HCT116 (cell line): ENCODE measurements around the gene FGD5. TPM values are rescaled to one million over a fixed set of nuclear protein-coding genes. Genes with fewer than 3 reads are reported as not detected.

ENCODE experiments used
- ATAC-seq: fragments of 200-7000 bp; cut with Tn5 transposase; 2 replicates; pipeline ENCODE4 v1.9.1; 2020; ENCODE audit warnings: mild to moderate bottlenecking, moderate library complexity
- BruUV-seq: library from RNA; stranded (reverse); fragments of 400-500 nt; replicated peaks from 2 replicates; lab custom pipeline; 2021; lab: Mats Ljungman, UMichigan
- CTCF ChIA-PET: fragments of 300-600 bp; sonication (Branson Sonifier 250); formaldehyde crosslinking; loops from one replicate; lab custom pipeline; 2021; ENCODE audit warnings: antibody characterized with exemption; lab: Charles Lee
- POLR2A ChIA-PET: fragments of 300-600, 350-600 bp; sonication (Branson Sonifier 250); formaldehyde crosslinking; loops from one replicate; lab custom pipeline; 2021; ENCODE audit warnings: antibody characterized with exemption; lab: Charles Lee
- RAD21 ChIA-PET, 2 experiments: fragments of 300-600 bp; sonication (Branson Sonifier 250); formaldehyde crosslinking; loops; one replicate each; lab custom pipeline; 2023; ENCODE audit warnings: low total read pairs in 2 of 2; ENCODE audit not compliant: uncharacterized antibody in 2 of 2, unreplicated experiment in 2 of 2, low non-redundant PET in 1 of 2; lab: Charles Lee
- DNase-seq: peaks from one replicate; pipeline ENCODE4 v3.0.0-alpha.2; 2010; ENCODE audit warnings: low read depth, low spot score
- H2AFZ ChIP-seq: fragments of 200-600 bp; shearing (Covaris generic), sonication (generic); 2 replicates; pipeline ENCODE4 v1.6.1; 2017; ENCODE audit warnings: low read depth, mixed run types, mixed read lengths, antibody characterized with exemption, low read length; ENCODE audit not compliant: poor library complexity, severe bottlenecking
- H3K27ac ChIP-seq: 2 replicates; pipeline ENCODE4 v1.5.1; 2012; ENCODE audit warnings: low read depth, low read length
- H3K27me3 ChIP-seq: fragments of 200-600 bp; sonication (generic); 2 replicates; pipeline ENCODE4 v1.6.1; 2016; ENCODE audit warnings: mixed run types, low read length, mixed read lengths; ENCODE audit not compliant: insufficient read depth
- H3K36me3 ChIP-seq, 2 experiments: fragments of 200-500 bp in 1 of 2; fragments of 200-600 bp in 1 of 2; sonication (Bioruptor generic) in 1 of 2; sonication (generic) in 1 of 2; 2 replicates each; pipeline versions ENCODE4 v1.5.1 to v1.6.1; 2014 to 2016; ENCODE audit warnings: low read length in 2 of 2, inconsistent platforms in 1 of 2, mixed read lengths in 1 of 2, mixed run types in 1 of 2; ENCODE audit not compliant: insufficient read depth in 2 of 2, control insufficient read depth in 1 of 2
- H3K4me1 ChIP-seq, 2 experiments: fragments of 200-600 bp in 1 of 2; sonication (generic) in 1 of 2; 2 replicates each; pipeline versions ENCODE4 v1.5.1 to v1.6.1; 2012 to 2017; ENCODE audit warnings: low read length in 2 of 2, inconsistent platforms in 1 of 2, mild to moderate bottlenecking in 1 of 2, mixed read lengths in 1 of 2, mixed run types in 1 of 2, moderate library complexity in 1 of 2; ENCODE audit not compliant: insufficient read depth in 2 of 2, control insufficient read depth in 1 of 2
- H3K4me2 ChIP-seq: fragments of 200-600 bp; sonication (generic); 2 replicates; pipeline ENCODE4 v1.6.1; 2017; ENCODE audit warnings: mixed run types, low read length, mixed read lengths
- H3K4me3 ChIP-seq, 2 experiments: fragments of 200-600 bp in 1 of 2; sonication (generic) in 1 of 2; replicated peaks in 1 of 2; 2 replicates each; pipeline ENCODE4 v1.5.1; 2011 to 2016; ENCODE audit warnings: low read length in 2 of 2, control low read depth in 1 of 2, low read depth in 1 of 2, mild to moderate bottlenecking in 1 of 2, mixed read lengths in 1 of 2, mixed run types in 1 of 2
- H3K79me2 ChIP-seq: fragments of 200-600 bp; sonication (generic); 2 replicates; pipeline ENCODE4 v1.6.1; 2017; ENCODE audit warnings: mild to moderate bottlenecking, mixed run types, low read length, moderate library complexity, mixed read lengths; ENCODE audit not compliant: insufficient read depth
- H3K9ac ChIP-seq: fragments of 200-600 bp; sonication (generic); 2 replicates; pipeline ENCODE4 v1.6.1; 2016; ENCODE audit warnings: low read length, mixed read lengths
- H3K9me2 ChIP-seq: fragments of 200-600 bp; sonication (generic), shearing (Covaris generic); 2 replicates; pipeline ENCODE4 v1.6.1; 2017; ENCODE audit warnings: mixed run types, mild to moderate bottlenecking, moderate library complexity; ENCODE audit not compliant: insufficient read depth
- H3K9me3 ChIP-seq, 2 experiments: fragments of 200-500 bp in 1 of 2; fragments of 200-600 bp in 1 of 2; sonication (Bioruptor generic) in 1 of 2; sonication (generic) in 1 of 2; 2 replicates each; pipeline ENCODE4 v1.6.1; 2014 to 2017; ENCODE audit warnings: low read length in 2 of 2, mixed read lengths in 2 of 2, inconsistent platforms in 1 of 2, low read depth in 1 of 2, mild to moderate bottlenecking in 1 of 2, mixed run types in 1 of 2, moderate library complexity in 1 of 2; ENCODE audit not compliant: control insufficient read depth in 1 of 2, insufficient read depth in 1 of 2
- H4K20me1 ChIP-seq: fragments of 200-600 bp; sonication (generic), shearing (Covaris generic); 2 replicates; pipeline ENCODE4 v1.6.1; 2017; ENCODE audit warnings: mixed run types, mild to moderate bottlenecking, moderate library complexity; ENCODE audit not compliant: insufficient read depth
- CBX3 ChIP-seq: IDR thresholded peaks from 2 replicates; pipeline ENCODE4 v1.6.1; 2012; ENCODE audit warnings: low read depth
- CEBPB ChIP-seq: IDR thresholded peaks from 2 replicates; pipeline ENCODE4 v1.6.1; 2012; ENCODE audit warnings: low read depth
- EGR1 ChIP-seq: IDR thresholded peaks from 2 replicates; pipeline ENCODE4 v1.6.1; 2012; ENCODE audit warnings: low read depth
- EZH2 ChIP-seq: fragments of 200-600 bp; sonication (generic); IDR thresholded peaks from 2 replicates; pipeline ENCODE4 v1.6.1; 2017; ENCODE audit warnings: antibody characterized with exemption, mixed run types
- EZH2phosphoT487 ChIP-seq: fragments of 200-600 bp; IDR thresholded peaks from 2 replicates; pipeline ENCODE4 v1.6.1; 2018; ENCODE audit warnings: antibody characterized with exemption, borderline replicate concordance
- FOSL1 ChIP-seq: IDR thresholded peaks from 2 replicates; pipeline ENCODE4 v1.6.1; 2012; ENCODE audit warnings: low read depth
- JUND ChIP-seq: IDR thresholded peaks from 2 replicates; pipeline ENCODE4 v1.6.1; 2012
- POLR2A ChIP-seq: IDR thresholded peaks from 2 replicates; pipeline ENCODE4 v1.7.0; 2011; ENCODE audit warnings: borderline replicate concordance; ENCODE audit not compliant: insufficient read depth, insufficient read length; ENCODE audit errors: extremely low read depth
- POLR2AphosphoS5 ChIP-seq: IDR thresholded peaks from 2 replicates; pipeline ENCODE4 v1.6.1; 2011; ENCODE audit warnings: mild to moderate bottlenecking, low read depth, low read length, moderate library complexity
- SIN3A ChIP-seq: IDR thresholded peaks from 2 replicates; pipeline ENCODE4 v1.6.1; 2012; ENCODE audit warnings: low read depth
- SP1 ChIP-seq: IDR thresholded peaks from 2 replicates; pipeline ENCODE4 v1.6.1; 2012; ENCODE audit warnings: low read depth
- SRF ChIP-seq: IDR thresholded peaks from 2 replicates; pipeline ENCODE4 v1.6.1; 2012; ENCODE audit warnings: low read depth
- TCF7L2 ChIP-seq: IDR thresholded peaks from 2 replicates; pipeline ENCODE4 v1.7.0; 2011; ENCODE audit warnings: borderline replicate concordance, inconsistent platforms; ENCODE audit not compliant: insufficient read depth, insufficient read length; ENCODE audit errors: extremely low read depth
- YY1 ChIP-seq: IDR thresholded peaks from 2 replicates; pipeline ENCODE4 v1.6.1; 2011; ENCODE audit warnings: low read length, low read depth, moderate library complexity, mild to moderate bottlenecking; ENCODE audit not compliant: insufficient replicate concordance; ENCODE audit errors: extremely low read depth
- ZFX ChIP-seq: fragments of 450-650 bp; IDR thresholded peaks from 2 replicates; pipeline ENCODE4 v1.6.1; 2017
- intact Hi-C: fragments of 100-400 bp; cut with micrococcal nuclease; formaldehyde crosslinking; loops from 2 replicates; pipeline ENCODE4 v1.10.0; 2022
- total RNA-seq: library from RNA; stranded (reverse); gene quantifications from one replicate; pipeline ENCODE4 v1.2.1, GENCODE V29; 2021; ENCODE audit not compliant: unreplicated experiment
- TF ChIP-seq, protein P1 (sequence below): IDR thresholded peaks from 2 replicates; pipeline ENCODE4 v1.6.1; 2012
- TF ChIP-seq, protein P2 (sequence below): IDR thresholded peaks from 2 replicates; pipeline ENCODE4 v1.6.1; 2012; ENCODE audit warnings: low read depth
- TF ChIP-seq, protein P3 (sequence below): IDR thresholded peaks from 2 replicates; pipeline ENCODE4 v1.6.1; 2011; ENCODE audit warnings: mild to moderate bottlenecking, low read length, moderate library complexity; ENCODE audit not compliant: insufficient replicate concordance; ENCODE audit errors: extremely low read depth

Gene FGD5
- total RNA-seq, 1 experiment from 2014 or later: 0.22 TPM

DNA sequence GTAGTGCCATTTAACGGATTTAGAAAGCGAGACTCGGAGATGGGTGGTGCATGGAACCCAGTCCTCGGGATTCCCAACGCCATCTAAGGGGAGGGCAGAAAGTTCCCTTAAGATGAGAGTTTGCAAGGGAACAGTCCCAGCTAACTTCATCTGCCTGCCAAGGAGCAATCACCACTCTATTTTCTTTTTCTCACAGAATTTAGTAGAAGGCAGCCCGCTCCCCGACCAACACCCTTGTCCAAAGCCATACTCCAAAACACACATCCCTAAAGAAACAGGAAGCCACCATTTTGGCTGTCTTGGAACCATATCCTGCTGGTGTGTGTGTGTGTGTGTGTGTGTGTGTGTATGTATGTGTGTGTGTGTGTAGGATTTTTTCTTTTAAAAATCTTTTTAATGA lies 7.1 kb upstream of the FGD5 start:
- ChIA-PET CTCF (no interaction called here), RAD21 (no interaction called here), POLR2A (no interaction called here)
- no peaks in the 10 kb centered on the region for H4K20me1 ChIP-seq
- no TSS peak for BruUV-seq
- H3K4me3 ChIP-seq: no peak overlapping the region
- ATAC-seq: no peak
- H3K9ac ChIP-seq: no peak overlapping the region
- no peaks in the 10 kb centered on the region for H3K79me2 ChIP-seq
- H3K9me3 ChIP-seq: no peaks in the 10 kb centered on the region
- H3K27ac ChIP-seq: no peak overlapping the region
- no peak overlapping the region for H2AFZ ChIP-seq
- H3K9me2 ChIP-seq: no peaks in the 10 kb centered on the region
- peaks cover 0 to 1% of the 10 kb centered on the region in 2 experiments; a peak in 1 of 4 replicates for H3K4me1 ChIP-seq
- H3K4me2 ChIP-seq: no peak overlapping the region
- H3K36me3 ChIP-seq: no peaks in the 10 kb centered on the region
- peaks cover 10% of the 10 kb centered on the region; the same call in 1 of the 2 replicates for H3K27me3 ChIP-seq
- TF ChIP-seq SRF (no peak), POLR2A (no peak), SP1 (no peak), FOSL1 (no peak), CBX3 (no peak), EZH2 (no peak), ZFX (no peak), SIN3A (no peak), CEBPB (no peak), TCF7L2 (no peak), EZH2phosphoT487 (no peak), EGR1 (no peak), JUND (no peak), POLR2AphosphoS5 (no peak), YY1 (no peak)
- TF ChIP-seq, protein P1, sequence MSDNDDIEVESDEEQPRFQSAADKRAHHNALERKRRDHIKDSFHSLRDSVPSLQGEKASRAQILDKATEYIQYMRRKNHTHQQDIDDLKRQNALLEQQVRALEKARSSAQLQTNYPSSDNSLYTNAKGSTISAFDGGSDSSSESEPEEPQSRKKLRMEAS: no peak
- TF ChIP-seq, protein P2, sequence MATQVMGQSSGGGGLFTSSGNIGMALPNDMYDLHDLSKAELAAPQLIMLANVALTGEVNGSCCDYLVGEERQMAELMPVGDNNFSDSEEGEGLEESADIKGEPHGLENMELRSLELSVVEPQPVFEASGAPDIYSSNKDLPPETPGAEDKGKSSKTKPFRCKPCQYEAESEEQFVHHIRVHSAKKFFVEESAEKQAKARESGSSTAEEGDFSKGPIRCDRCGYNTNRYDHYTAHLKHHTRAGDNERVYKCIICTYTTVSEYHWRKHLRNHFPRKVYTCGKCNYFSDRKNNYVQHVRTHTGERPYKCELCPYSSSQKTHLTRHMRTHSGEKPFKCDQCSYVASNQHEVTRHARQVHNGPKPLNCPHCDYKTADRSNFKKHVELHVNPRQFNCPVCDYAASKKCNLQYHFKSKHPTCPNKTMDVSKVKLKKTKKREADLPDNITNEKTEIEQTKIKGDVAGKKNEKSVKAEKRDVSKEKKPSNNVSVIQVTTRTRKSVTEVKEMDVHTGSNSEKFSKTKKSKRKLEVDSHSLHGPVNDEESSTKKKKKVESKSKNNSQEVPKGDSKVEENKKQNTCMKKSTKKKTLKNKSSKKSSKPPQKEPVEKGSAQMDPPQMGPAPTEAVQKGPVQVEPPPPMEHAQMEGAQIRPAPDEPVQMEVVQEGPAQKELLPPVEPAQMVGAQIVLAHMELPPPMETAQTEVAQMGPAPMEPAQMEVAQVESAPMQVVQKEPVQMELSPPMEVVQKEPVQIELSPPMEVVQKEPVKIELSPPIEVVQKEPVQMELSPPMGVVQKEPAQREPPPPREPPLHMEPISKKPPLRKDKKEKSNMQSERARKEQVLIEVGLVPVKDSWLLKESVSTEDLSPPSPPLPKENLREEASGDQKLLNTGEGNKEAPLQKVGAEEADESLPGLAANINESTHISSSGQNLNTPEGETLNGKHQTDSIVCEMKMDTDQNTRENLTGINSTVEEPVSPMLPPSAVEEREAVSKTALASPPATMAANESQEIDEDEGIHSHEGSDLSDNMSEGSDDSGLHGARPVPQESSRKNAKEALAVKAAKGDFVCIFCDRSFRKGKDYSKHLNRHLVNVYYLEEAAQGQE: no peak
- TF ChIP-seq, protein P3, sequence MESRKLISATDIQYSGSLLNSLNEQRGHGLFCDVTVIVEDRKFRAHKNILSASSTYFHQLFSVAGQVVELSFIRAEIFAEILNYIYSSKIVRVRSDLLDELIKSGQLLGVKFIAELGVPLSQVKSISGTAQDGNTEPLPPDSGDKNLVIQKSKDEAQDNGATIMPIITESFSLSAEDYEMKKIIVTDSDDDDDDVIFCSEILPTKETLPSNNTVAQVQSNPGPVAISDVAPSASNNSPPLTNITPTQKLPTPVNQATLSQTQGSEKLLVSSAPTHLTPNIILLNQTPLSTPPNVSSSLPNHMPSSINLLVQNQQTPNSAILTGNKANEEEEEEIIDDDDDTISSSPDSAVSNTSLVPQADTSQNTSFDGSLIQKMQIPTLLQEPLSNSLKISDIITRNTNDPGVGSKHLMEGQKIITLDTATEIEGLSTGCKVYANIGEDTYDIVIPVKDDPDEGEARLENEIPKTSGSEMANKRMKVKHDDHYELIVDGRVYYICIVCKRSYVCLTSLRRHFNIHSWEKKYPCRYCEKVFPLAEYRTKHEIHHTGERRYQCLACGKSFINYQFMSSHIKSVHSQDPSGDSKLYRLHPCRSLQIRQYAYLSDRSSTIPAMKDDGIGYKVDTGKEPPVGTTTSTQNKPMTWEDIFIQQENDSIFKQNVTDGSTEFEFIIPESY: no peak
- TF ChIP-seq, all 23 proteins: peak for 0
- DNase-seq: no peak
- intact Hi-C loops: no loop called here
